SK-N-SH treated with all-trans-retinoic acid at 6 μM for 48 hours (cell line): ENCODE measurements around the gene SFT2D1.

Experiments
- GLIS3 ChIP-seq: fragments of 250-450 bp; sonication (Bioruptor Pico); IDR thresholded peaks from 2 replicates; pipeline ENCODE4 v1.5.0; 2020; ENCODE audit warnings: mild to moderate bottlenecking, moderate library complexity
- PPARA ChIP-seq: fragments of 250-450 bp; sonication (Bioruptor Pico); IDR thresholded peaks from 2 replicates; pipeline ENCODE4 v1.5.0; 2020; ENCODE audit warnings: mild to moderate bottlenecking, borderline replicate concordance

DNA sequence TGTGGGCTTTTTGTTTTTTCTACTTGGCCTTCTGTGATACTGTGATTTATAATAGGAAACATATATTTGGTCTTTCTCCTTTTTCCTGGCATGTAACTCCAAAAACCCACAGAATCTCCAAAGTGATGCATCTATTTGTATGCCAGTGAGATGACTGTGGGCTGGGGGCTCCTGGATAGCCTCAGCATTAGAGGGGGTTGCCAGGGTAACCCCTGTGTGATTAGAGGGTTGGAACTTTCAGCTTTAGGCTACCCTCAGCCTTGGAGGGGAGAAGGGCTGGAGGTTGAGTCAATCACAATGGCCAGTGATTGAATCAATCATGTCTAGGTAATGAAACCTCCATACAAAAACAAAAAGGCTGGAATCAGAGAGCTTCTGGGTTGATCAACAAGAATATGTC, 10.6 kb upstream of the SFT2D1 start:
- TF ChIP-seq GLIS3 (CRISPR knock-in tag) (no peak), PPARA (CRISPR knock-in tag) (no peak)
